SJSA1 (cell line): ENCODE results near the gene N4BP2L1. TPM values are rescaled to one million over a fixed set of nuclear protein-coding genes. Genes with fewer than 3 reads are reported as not detected.

Source experiments
- DNase-seq, 2 experiments: peaks; one replicate each; pipeline ENCODE4 v3.0.0-alpha.2; 2015 to 2020; ENCODE audit warnings: low spot score in 2 of 2, low read depth in 1 of 2
- H3K27ac ChIP-seq: fragments of 250-450 bp; sonication (Bioruptor Pico); 2 replicates; pipeline ENCODE4 v1.5.1; 2020; ENCODE audit warnings: mild to moderate bottlenecking, moderate library complexity
- H3K27me3 ChIP-seq: fragments of 250-450 bp; sonication (Bioruptor Pico); replicated peaks from 2 replicates; pipeline ENCODE4 v1.5.1; 2020; ENCODE audit warnings: mild to moderate bottlenecking, moderate library complexity
- H3K36me3 ChIP-seq: fragments of 250-450 bp; sonication (Bioruptor Pico); 2 replicates; pipeline ENCODE4 v1.5.1; 2020; ENCODE audit warnings: mild to moderate bottlenecking
- H3K4me1 ChIP-seq: fragments of 250-450 bp; sonication (Bioruptor Pico); replicated peaks from 2 replicates; pipeline ENCODE4 v1.6.1; 2021; ENCODE audit warnings: mild to moderate bottlenecking
- H3K4me3 ChIP-seq: fragments of 250-450 bp; sonication (Bioruptor Pico); 2 replicates; pipeline ENCODE4 v1.5.1; 2020; ENCODE audit warnings: mild to moderate bottlenecking
- H3K9me3 ChIP-seq: fragments of 250-450 bp; sonication (Bioruptor Pico); replicated peaks from 2 replicates; pipeline ENCODE4 v1.5.1; 2020; ENCODE audit warnings: mild to moderate bottlenecking
- total RNA-seq: library from RNA; depleted of rRNA; stranded (reverse); fragments of >200 nt; shearing (Covaris generic); gene quantifications from 2 replicates; pipeline ENCODE4 v1.2.3, GENCODE V29; 2014

Gene N4BP2L1
- total RNA-seq, 1 experiment from 2014 or later: 0.53 TPM

- Histone ChIP-seq H3K27ac (no peak overlapping the region), H3K9me3 (no peaks in the 10 kb centered on the region), H3K27me3 (no peaks in the 10 kb centered on the region), H3K36me3 (no peaks in the 10 kb centered on the region), H3K4me1 (no peaks in the 10 kb centered on the region), H3K4me3 (no peak overlapping the region)
- DNase-seq: no peak
Observed at GRCh38 chr13:32447894-32448623, 20.1 kb upstream of the N4BP2L1 start.

- no peak for DNase-seq
- no peaks in the 10 kb centered on the region for H3K36me3 ChIP-seq
- H3K4me3 ChIP-seq: no peak overlapping the region
Observed at GRCh38 chr13:32446773-32447465, 19.0 kb upstream of the N4BP2L1 start.

GRCh38 chr13:32446220-32446619, 18.3 kb upstream of the N4BP2L1 start:
- no peak overlapping the region for H3K4me3 ChIP-seq
- no peaks in the 10 kb centered on the region for H3K4me1 ChIP-seq
- no peak for DNase-seq
- H3K9me3 ChIP-seq: no peaks in the 10 kb centered on the region
- no peak overlapping the region for H3K27ac ChIP-seq
- no peaks in the 10 kb centered on the region for H3K36me3 ChIP-seq
- no peaks in the 10 kb centered on the region for H3K27me3 ChIP-seq

More at GRCh38 chr13:32446773-32447465, 19.0 kb upstream of the N4BP2L1 start:
- Histone ChIP-seq H3K27ac (no peak overlapping the region), H3K9me3 (no peaks in the 10 kb centered on the region), H3K27me3 (no peaks in the 10 kb centered on the region), H3K4me1 (no peaks in the 10 kb centered on the region)

DNA sequence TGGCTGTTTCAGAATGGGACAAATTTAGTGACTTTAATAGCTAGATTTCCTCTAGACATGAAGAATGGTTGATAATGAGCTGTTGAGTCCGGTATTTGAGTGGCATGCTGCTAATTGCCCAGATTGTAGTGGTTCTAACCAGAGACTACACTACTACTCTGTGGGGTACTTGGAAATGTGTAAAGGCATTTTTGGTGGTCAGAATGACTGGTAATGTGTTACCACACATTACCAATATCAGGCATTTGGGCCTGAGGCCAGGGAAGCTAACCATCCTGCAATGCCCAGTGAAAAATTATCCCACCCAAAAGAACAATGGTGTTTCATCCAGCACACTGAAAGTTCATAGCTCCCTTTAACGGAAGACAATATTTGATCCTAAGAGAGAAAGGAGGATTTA, 17.5 kb upstream of the N4BP2L1 start:
- Histone ChIP-seq H3K4me3 (no peak overlapping the region), H3K36me3 (no peaks in the 10 kb centered on the region), H3K9me3 (no peaks in the 10 kb centered on the region), H3K4me1 (no peaks in the 10 kb centered on the region), H3K27ac (no peak overlapping the region), H3K27me3 (no peaks in the 10 kb centered on the region)
- DNase-seq: no peak

DNA sequence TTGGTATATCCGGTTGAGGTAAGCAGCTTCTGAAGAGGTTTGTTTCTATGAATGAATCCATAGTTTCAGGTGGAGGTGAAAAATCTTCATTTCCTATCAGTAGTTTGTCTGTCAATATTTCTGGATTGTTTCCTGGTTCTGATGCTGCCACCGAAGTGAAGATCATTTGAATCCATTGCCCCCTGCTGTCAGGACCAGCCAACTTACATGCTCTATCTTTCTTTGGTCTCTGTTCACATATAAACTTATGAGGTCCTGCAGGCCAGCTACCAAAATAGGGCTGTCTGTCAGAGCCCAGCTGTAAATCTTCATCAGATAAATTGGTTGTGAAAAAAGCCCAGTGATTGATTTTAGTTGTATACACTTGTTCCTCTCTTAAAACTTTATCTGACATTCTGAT, 15.2 kb upstream of the N4BP2L1 start:
- H3K9me3 ChIP-seq: no peaks in the 10 kb centered on the region
- H3K27ac ChIP-seq: no peak overlapping the region
- no peaks in the 10 kb centered on the region for H3K27me3 ChIP-seq
- no peak overlapping the region for H3K4me3 ChIP-seq
- DNase-seq: no peak
- no peaks in the 10 kb centered on the region for H3K36me3 ChIP-seq
- H3K4me1 ChIP-seq: no peaks in the 10 kb centered on the region

- no peaks in the 10 kb centered on the region for H3K27me3 ChIP-seq
- H3K36me3 ChIP-seq: no peaks in the 10 kb centered on the region
- H3K4me3 ChIP-seq: no peak overlapping the region
- no peak for DNase-seq
- H3K27ac ChIP-seq: no peak overlapping the region
- H3K4me1 ChIP-seq: no peaks in the 10 kb centered on the region
- H3K9me3 ChIP-seq: no peaks in the 10 kb centered on the region
Observed at GRCh38 chr13:32438871-32439270, 10.9 kb upstream of the N4BP2L1 start.

DNA sequence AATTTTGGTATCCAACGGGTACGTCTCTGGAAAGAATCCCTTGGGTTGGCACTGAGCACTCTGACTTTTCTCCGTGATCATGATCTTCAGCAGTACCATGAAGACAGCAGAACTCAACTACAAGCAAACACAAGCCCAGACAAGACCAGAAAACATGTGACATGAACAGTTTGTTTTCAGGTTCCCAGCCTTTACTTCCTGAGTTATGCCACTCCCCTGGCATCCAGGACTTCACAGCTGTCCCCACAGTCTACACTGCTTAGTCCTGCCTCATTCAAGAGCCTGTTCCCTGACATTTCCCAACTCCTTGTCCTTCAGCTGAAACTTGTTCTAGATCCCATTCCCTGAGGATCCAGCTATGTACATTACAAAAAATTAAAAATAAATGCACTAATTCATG, 4.9 kb upstream of the N4BP2L1 start:
- no peaks in the 10 kb centered on the region for H3K36me3 ChIP-seq
- no peaks in the 10 kb centered on the region for H3K4me1 ChIP-seq
- no peaks in the 10 kb centered on the region for H3K9me3 ChIP-seq
- no peak overlapping the region for H3K27ac ChIP-seq
- no peaks in the 10 kb centered on the region for H3K27me3 ChIP-seq
- DNase-seq: no peak
- H3K4me3 ChIP-seq: no peak overlapping the region

- DNase-seq: no peak
- Histone ChIP-seq H3K27me3 (no peaks in the 10 kb centered on the region), H3K27ac (no peak overlapping the region), H3K9me3 (no peaks in the 10 kb centered on the region), H3K4me3 (no peak overlapping the region), H3K36me3 (no peaks in the 10 kb centered on the region), H3K4me1 (peaks cover 7% of the 10 kb centered on the region)
Observed at GRCh38 chr13:32431361-32431760, 3.4 kb upstream of the N4BP2L1 start.

DNA sequence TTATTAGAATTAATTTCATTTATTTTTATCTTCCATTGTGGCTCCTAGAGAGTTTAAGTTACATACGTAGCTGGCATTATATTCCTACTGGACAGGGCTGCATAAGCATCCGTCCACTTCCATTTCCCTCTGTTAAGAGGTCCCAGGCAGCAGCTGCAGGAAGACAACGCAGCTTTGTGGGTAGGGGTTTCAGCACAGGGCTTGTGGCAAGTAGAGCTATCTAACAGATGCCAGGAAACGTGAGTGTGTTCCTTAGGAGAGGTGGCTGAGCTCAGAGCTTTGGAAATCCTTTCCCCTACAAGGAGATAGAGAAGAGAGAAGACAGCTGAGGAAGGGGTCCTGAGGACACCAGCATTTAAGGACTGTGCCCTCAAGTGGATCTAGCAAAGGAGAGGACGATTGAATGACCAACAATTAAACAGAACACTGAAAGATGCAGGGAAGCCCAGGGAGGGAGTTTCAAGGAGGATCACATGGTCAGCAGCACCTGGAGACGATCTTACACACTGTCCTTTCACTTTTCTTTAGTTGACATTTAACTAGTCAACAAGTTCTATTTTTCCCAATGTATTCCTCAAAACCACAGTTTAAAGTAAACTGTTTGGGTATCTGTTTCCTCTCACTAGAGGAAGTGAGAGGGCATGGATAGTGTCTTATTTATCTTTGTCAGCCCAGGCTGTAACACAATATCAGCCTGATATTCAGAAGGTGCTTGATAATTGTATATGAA, 2.3 kb upstream of the N4BP2L1 start:
- no peaks in the 10 kb centered on the region for H3K27me3 ChIP-seq
- no peak for DNase-seq

DNA sequence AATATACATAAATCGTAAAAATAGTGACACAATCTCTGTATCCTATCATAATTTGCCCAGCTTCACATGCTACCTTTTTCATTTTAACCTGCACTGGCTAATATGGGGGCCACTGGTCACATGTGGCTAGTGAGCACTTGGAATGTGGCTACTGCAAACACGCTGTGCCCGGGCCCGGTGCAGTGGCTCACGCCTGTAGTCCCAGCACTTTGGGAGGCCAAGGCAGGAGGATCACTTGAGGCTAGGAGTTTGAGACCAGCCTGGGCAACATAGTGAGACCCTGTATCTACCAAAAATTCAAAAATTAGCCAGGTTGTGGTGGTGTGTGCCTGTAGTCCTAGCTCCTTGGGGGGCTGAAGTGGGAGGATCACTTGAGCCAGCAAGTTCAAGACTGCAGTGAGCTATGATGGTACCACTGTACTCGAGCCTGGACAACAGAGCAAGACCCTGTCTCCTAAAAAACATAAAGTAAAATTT, 1.5 kb upstream of the N4BP2L1 start:
- Histone ChIP-seq H3K27ac (no peak overlapping the region), H3K4me3 (no peak overlapping the region), H3K4me1 (peaks cover 12% of the 10 kb centered on the region), H3K36me3 (no peaks in the 10 kb centered on the region), H3K27me3 (no peaks in the 10 kb centered on the region), H3K9me3 (no peaks in the 10 kb centered on the region)
- no peak for DNase-seq

More for the DNA sequence above, 2.3 kb upstream of the N4BP2L1 start:
- H3K36me3 ChIP-seq: no peaks in the 10 kb centered on the region
- no peak overlapping the region for H3K27ac ChIP-seq
- no peak overlapping the region for H3K4me3 ChIP-seq
- no peaks in the 10 kb centered on the region for H3K9me3 ChIP-seq
- peaks cover 12% of the 10 kb centered on the region for H3K4me1 ChIP-seq

GRCh38 chr13:32428581-32429432, 877 bp upstream of the N4BP2L1 start:
- DNase-seq: no peak
- H3K27me3 ChIP-seq: no peaks in the 10 kb centered on the region
- peak overlapping the region; percentile 58 for H3K4me3 ChIP-seq
- no peaks in the 10 kb centered on the region for H3K36me3 ChIP-seq
- peaks cover 12% of the 10 kb centered on the region for H3K4me1 ChIP-seq
- no peaks in the 10 kb centered on the region for H3K9me3 ChIP-seq
- H3K27ac ChIP-seq: no peak overlapping the region

GRCh38 chr13:32426990-32427851, 709 bp downstream of the N4BP2L1 start:
- H3K27ac ChIP-seq: no peak overlapping the region
- peak in 1 of 2 experiments; percentile 38 for DNase-seq

More at GRCh38 chr13:32426990-32427851, 709 bp downstream of the N4BP2L1 start:
- peaks cover 12% of the 10 kb centered on the region for H3K4me1 ChIP-seq
- peak overlapping the region; percentile 58 for H3K4me3 ChIP-seq
- H3K27me3 ChIP-seq: no peaks in the 10 kb centered on the region
- H3K9me3 ChIP-seq: no peaks in the 10 kb centered on the region
- no peaks in the 10 kb centered on the region for H3K36me3 ChIP-seq
